NCI-H748 (cell line): ENCODE results near the gene PIM2.
"Not testable (repeated sequence)": the region's sequence is repeated elsewhere in the genome, so short reads cannot be mapped to it uniquely, and the experiment has no call there.

ENCODE experiments used
- DNase-seq: peaks from one replicate; lab custom pipeline; 2025; ENCODE audit not compliant: unreplicated experiment; lab: John Stamatoyannopoulos, UW

Gene PIM2

GRCh38 chrX:48909703-48910294, 9.0 kb downstream of the PIM2 start:
- no peak for DNase-seq

- no peak for DNase-seq
Measured at GRCh38 chrX:48908600-48908999, 10.2 kb downstream of the PIM2 start.

GRCh38 chrX:48905090-48905790, 13.6 kb downstream of the PIM2 start:
- DNase-seq, result no peak

- DNase-seq, result no peak
Measured at GRCh38 chrX:48904626-48905025, 14.2 kb downstream of the PIM2 start.

GRCh38 chrX:48904180-48904579, 14.6 kb downstream of the PIM2 start:
- no peak for DNase-seq

GRCh38 chrX:48903290-48903689, 15.5 kb downstream of the PIM2 start:
- no peak for DNase-seq

- no peak for DNase-seq
Measured at GRCh38 chrX:48902776-48903175, 16.0 kb downstream of the PIM2 start.

GRCh38 chrX:48902135-48902534, 16.7 kb downstream of the PIM2 start:
- no peak for DNase-seq

- no peak for DNase-seq
Measured at GRCh38 chrX:48901069-48901468, 17.8 kb downstream of the PIM2 start.

- DNase-seq, result no peak
Measured at GRCh38 chrX:48899078-48899410, 19.8 kb downstream of the PIM2 start.

- DNase-seq, result peak; percentile 98
Measured at GRCh38 chrX:48897625-48898306, 21.1 kb downstream of the PIM2 start, which contains the start of the genes PQBP1 and TIMM17B. TSS of gene PQBP1 (plus strand) at chrX:48897930. CDS start at chrX:48898510, 580 bp downstream. TSS of gene TIMM17B (minus strand) at chrX:48897768. CDS start at chrX:48897749, 19 bp downstream.

GRCh38 chrX:48897157-48897624, 21.6 kb downstream of the PIM2 start:
- peak; percentile 91 for DNase-seq

GRCh38 chrX:48896611-48897011, 22.2 kb downstream of the PIM2 start:
- peak; percentile 65 for DNase-seq

- no peak for DNase-seq
Measured at GRCh38 chrX:48894891-48895290, 23.9 kb downstream of the PIM2 start.

GRCh38 chrX:48893556-48894348, 25.1 kb downstream of the PIM2 start:
- no peak for DNase-seq

GRCh38 chrX:48892896-48893295, 25.9 kb downstream of the PIM2 start:
- DNase-seq, result no peak

- DNase-seq, result peak; percentile 94
Measured at GRCh38 chrX:48891402-48892288, 27.2 kb downstream of the PIM2 start.

- peak; percentile 45 for DNase-seq
Measured at GRCh38 chrX:48890934-48891401, 27.9 kb downstream of the PIM2 start.

GRCh38 chrX:48890296-48890925, 28.4 kb downstream of the PIM2 start:
- DNase-seq, result no peak

GRCh38 chrX:48886586-48886985, 32.2 kb downstream of the PIM2 start:
- DNase-seq, result not testable (repeated sequence)
